ENCODE results near the gene ST6GALNAC4. TPM values are rescaled to one million over a fixed set of nuclear protein-coding genes. Genes with fewer than 3 reads are reported as not detected.

Gene ST6GALNAC4
- total RNA-seq, 2 experiments from 2014 or later = 118 to 180 TPM

DNA sequence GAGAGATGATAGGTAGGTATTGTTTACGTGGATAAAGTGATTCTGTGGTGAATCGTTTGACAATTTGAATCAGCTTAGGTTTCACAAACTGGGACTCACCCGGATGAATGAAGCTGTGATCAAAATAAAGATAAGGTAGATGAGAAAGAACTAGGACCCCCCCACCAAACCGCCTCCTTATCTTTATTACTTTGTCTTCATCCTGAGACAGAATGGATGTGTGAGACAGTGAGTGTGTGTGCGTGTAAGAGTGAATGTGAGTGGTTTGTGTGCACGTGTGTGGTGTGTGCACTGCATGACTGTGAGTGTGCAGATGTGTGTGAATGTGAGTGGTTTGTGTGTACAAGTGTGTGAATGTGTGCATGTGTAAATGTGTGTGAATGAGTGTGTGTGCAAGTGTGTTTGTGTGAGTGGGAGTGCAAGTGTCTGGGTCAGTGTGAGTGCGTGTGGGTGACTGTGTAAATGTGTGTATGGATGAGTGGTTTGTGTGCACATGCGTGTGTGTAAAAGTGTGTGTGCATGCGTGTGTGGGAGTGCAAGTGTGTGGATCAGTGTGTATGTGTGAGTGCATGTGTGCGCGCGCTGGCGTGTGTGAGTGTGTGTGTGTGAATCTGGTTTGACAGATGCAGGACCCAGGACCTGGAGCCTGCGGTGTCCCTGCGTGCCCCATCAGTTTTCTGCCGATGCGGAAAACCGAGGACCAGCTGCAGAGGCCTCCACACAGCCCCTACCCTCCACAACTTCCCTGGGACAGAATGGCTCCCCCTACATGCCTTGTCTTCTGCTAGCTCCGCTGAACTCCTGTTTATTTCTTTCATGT lies 51.0 kb downstream of the ST6GALNAC4 start:
- H3K4me2 ChIP-seq (ENCODE audit: low read length) = no peak overlapping the region
- no peak for DNase-seq (ENCODE audit: low spot score)
- BruUV-seq (replicated peaks) = no TSS peak
- H3K36me3 ChIP-seq (ENCODE audit: insufficient read depth, low read length) = no peaks in the 10 kb centered on the region
- H3K27ac ChIP-seq (ENCODE audit: low read depth, low read length, poor library complexity, severe bottlenecking) = peak overlapping the region; percentile 3
- no peaks in the 10 kb centered on the region for H3K9me2 ChIP-seq (ENCODE audit: insufficient read depth, low read length)
- H3K79me2 ChIP-seq (ENCODE audit: insufficient read depth, low read depth, low read length) = no peaks in the 10 kb centered on the region
- no peak overlapping the region for H2AFZ ChIP-seq (ENCODE audit: low read length)
- H3K4me1 ChIP-seq (ENCODE audit: insufficient read depth, low read length, poor library complexity, severe bottlenecking) = peaks cover 23% of the 10 kb centered on the region
- no peaks in the 10 kb centered on the region for H3K9me3 ChIP-seq (ENCODE audit: low read length)
- CTCF ChIA-PET (ENCODE audit: unreplicated experiment) = no interaction called here
- intact Hi-C loops (cut with micrococcal nuclease; ENCODE audit: unreplicated experiment) = no loop called here
- H4K20me1 ChIP-seq (ENCODE audit: insufficient read depth, low read length) = no peaks in the 10 kb centered on the region
- POLR2A ChIA-PET = interaction anchor here (0.7 kb wide), 1 partner anchor 90 kb away, joined by 3 read pairs; no protein-coding TSS in a partner anchor
- TF ChIP-seq EZH2phosphoT487 (IDR thresholded peaks at IDR 0.05; ENCODE audit: borderline replicate concordance, low read depth, low read length) (no peak), CTCF (conservative IDR thresholded peaks at IDR 0.05; ENCODE audit: low read length) (no peak)
- H3K4me3 ChIP-seq (ENCODE audit: low read depth, low read length, poor library complexity, severe bottlenecking) = no peak overlapping the region

DNA sequence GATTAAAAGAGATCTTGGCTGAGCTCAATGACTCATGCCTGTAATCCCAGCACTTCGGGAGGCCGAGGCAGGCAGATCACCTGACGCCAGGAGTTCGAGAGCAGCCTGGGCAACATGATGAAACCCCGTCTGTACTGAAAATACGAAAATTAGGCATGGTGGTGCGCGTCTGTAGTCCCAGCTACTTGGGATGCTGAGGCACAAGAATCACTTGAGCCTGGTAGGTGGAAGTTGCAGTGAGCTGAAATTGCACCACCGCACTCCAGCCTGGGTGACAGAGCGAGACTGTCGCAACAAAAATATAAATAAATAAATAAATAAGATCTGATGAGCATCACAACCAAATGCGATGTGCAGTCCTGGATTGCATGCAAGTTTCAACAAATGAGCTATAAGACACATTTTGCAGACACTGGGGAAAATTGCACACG lies 53.6 kb downstream of the ST6GALNAC4 start:
- Histone ChIP-seq H3K4me1 (ENCODE audit: insufficient read depth, low read length, poor library complexity, severe bottlenecking) (peaks cover 23% of the 10 kb centered on the region), H4K20me1 (ENCODE audit: insufficient read depth, low read length) (no peaks in the 10 kb centered on the region), H2AFZ (ENCODE audit: low read length) (no peak overlapping the region), H3K9me2 (ENCODE audit: insufficient read depth, low read length) (no peaks in the 10 kb centered on the region), H3K36me3 (ENCODE audit: insufficient read depth, low read length) (no peaks in the 10 kb centered on the region), H3K4me2 (ENCODE audit: low read length) (no peak overlapping the region), H3K27ac (ENCODE audit: low read depth, low read length, poor library complexity, severe bottlenecking) (peak overlapping the region; percentile 42), H3K4me3 (ENCODE audit: low read depth, low read length, poor library complexity, severe bottlenecking) (no peak overlapping the region), H3K79me2 (ENCODE audit: insufficient read depth, low read depth, low read length) (no peaks in the 10 kb centered on the region), H3K9me3 (ENCODE audit: low read length) (no peaks in the 10 kb centered on the region)
- no peak for DNase-seq (ENCODE audit: low spot score)
- ChIA-PET POLR2A (interaction anchor here (0.5 to 0.8 kb wide), 5 partner anchors 8 to 688 kb away, joined by 3 to 6 read pairs (median 3); no protein-coding TSS in a partner anchor), CTCF (ENCODE audit: unreplicated experiment) (interaction anchor here (0.6 to 0.7 kb wide), 2 partner anchors 129 to 475 kb away, joined by 3 to 4 read pairs; partner anchors contain the start of gene TOR2A)
- TF ChIP-seq CTCF (conservative IDR thresholded peaks at IDR 0.05; ENCODE audit: low read length) (no peak), EZH2phosphoT487 (IDR thresholded peaks at IDR 0.05; ENCODE audit: borderline replicate concordance, low read depth, low read length) (no peak)
- BruUV-seq (replicated peaks) = no TSS peak
- intact Hi-C loops (cut with micrococcal nuclease; ENCODE audit: unreplicated experiment) = no loop called here

All from OCI-LY7 (cell line).